HG03025 (cell line): Measurements from ENCODE around the gene RANBP10.
A peak's percentile ranks its signal among the peaks of the same experiment; 100 is the strongest.

Source experiments
- ATAC-seq: cut with Tn5 transposase; IDR thresholded peaks from one replicate; pipeline ENCODE4 v1.9.1; 2021; ENCODE audit warnings: mild to moderate bottlenecking, moderate library complexity; ENCODE audit not compliant: unreplicated experiment, low FRiP score

Gene RANBP10

GRCh38 chr16:67750466-67750865 lies 55.9 kb downstream of the RANBP10 start:
- no peak for ATAC-seq

DNA sequence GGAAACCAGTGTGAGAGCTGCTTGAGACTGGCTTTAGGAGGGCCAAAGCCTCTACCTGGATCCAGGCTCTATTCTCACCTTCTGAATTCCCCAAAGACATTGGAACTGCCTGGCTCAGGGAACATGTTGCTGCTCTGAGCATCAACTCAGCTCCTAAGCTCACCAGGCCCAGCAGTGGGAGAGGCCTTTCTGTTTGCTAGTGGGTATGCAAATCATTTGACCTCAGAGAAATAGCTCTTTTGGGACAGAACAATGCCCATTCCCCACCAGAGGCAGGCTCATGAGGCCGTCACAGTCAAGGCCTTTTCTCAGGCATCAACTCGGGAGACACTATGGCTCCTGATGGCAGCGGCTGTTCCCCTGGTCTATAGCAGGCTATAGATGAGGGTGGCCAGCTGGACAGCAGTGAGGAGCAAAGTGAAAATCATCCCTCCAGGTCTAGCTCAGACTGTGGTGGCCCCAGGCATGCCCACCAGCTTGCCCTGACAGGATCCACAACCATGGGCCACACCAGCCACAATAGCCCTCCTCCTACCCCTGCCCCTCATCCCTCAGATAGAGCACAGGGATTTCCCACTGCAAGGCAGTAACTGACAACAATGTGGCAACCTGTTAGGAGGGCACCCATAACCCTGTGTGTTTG lies 56.8 kb downstream of the RANBP10 start:
- no peak for ATAC-seq

DNA sequence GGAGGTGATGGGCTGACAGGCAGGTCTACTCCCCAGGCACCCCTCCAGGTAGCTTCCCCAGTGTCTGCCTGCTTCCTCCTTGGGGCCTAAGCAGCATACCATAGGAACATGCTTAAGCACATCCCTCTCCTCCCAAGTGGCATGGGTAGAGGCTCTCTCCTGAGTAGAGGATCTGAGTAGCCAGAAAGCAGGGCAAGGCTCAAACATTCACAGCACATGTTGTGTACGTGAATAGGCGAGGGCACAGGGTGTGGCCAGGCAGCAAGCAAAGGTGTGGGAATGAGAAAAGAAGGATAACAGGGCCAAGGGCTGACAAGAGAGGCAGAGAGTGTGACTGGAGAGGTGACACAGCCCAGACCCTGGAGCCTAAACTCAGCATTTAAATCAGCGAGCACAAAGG lies 57.5 kb downstream of the RANBP10 start:
- ATAC-seq: no peak

DNA sequence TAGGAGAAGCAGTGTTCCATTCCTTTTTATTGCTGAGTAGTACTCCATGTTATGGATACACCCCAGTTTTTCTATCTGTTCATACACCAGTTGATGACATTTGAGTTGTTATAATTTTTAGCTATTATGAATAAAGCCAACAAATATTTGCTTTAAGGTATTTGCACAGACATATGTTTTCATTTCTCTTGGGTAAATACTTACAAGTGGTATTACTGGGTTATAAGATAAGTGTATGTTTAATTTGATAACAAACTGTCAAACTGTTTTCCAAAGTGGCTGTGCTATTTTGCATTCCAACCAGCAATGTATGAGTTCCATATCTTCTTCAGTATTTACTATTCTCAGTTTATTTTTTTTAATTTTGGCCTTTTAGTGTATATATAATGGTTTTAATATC lies 59.5 kb downstream of the RANBP10 start:
- ATAC-seq: no peak

DNA sequence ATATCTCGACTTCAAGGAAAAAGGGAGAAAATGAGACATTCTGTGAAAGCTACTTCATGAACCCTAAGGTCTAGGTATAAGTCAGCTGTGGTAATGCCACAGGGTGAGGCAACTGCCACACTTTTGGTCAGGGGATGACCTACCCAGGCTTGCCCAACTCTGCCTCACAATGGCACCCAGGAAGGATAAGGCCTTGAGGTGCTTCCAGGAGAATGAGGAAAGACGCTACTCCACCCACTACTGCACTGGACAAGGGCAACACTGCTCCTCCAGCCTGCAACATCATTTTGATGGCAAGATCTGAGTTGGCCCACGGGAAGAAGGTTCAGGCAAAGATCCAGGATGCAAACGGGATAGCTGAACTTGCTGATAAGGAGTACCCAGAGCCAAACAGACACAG lies 65.2 kb downstream of the RANBP10 start:
- ATAC-seq: no peak

GRCh38 chr16:67740391-67740790 lies 66.0 kb downstream of the RANBP10 start:
- ATAC-seq: no peak

DNA sequence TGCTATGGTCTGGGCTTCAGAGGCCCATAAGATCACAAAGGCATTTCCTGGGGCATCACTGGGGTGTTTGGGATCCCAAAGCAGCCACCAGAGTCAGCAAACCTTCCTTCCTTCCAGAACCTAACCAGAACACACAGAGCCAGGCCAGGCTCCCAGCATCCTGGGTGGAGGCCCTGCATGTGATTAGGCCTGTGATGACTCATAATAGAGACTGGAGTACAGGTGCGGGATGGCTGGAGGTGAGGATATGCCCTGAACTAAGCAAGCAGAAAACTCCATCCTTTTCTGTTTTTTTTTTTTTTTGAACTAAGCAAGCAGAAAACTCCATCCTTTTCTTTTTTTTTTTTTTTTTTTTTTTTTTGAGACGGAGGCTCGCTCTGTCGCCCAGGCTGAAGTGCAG lies 69.5 kb downstream of the RANBP10 start:
- ATAC-seq: no peak

GRCh38 chr16:67734731-67735201 lies 71.6 kb downstream of the RANBP10 start:
- ATAC-seq: no peak

DNA sequence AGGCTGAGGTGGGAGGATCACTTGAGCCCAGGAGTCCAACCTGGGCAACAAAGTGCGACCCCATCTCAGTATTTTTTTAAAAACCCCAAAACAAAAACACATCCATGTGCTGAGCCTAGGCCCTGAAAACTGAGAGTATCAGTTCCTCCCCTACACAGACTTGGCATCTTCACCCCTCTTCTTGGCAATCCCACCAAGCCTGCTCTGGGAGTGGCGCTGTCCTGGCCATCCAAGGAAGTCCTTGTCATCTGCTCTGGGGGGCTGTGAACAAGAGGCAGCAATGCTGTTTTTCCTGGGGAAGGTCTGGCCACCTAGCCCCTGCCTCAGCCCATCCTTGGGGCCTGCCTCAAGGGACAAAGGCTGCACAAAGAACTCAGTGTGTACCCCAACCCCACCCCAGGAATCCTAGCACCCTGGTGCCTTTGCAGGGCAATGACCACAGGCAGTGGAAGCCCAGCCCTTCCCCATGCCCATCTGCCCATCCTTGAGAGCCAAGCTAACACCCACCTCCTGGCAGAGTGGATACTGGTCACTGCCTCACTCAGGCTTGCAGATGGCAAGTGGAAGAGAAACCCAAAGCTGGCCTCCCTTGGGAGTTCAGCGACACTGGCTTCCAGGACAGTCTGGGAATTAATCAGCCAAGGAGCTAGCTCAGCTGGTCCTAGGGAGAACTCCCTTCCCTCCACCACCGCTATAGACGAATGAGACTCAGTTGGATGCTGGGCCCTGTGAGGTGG lies 72.5 kb downstream of the RANBP10 start:
- no peak for ATAC-seq

- ATAC-seq: no peak
These were observed 74.6 kb downstream of the RANBP10 start for GRCh38 chr16:67731753-67732095.

DNA sequence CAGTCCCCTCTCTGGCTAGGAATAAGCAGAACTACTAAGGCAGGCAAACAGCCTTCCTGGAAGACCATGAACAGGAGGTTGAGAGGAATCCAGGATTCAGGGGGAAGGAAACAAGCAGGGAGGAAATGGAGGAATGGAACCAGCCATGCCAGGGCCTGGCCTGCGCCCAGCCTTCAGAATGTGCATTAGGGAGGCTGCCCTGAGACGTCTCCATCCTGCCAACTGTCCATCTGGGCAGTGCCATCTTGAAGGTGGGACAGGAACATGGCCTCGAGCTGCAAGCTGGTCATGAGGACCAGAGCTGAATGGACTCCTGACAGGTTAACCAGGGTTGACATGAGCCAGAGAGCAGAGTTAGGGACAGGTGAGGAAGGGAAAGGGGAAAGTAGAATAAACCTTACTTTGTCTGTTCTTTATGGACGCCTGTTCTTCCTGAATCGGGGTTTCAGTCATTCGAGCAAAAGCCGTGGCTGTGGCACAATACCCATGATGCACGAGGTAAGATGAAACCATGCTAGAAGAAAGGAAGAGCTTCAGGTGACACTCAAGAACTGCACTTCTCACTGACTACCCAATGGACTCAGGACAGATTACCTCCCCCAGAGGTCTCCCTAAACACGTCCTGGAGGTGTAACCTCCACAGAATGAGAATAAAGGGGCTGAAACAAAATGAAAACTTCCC lies 75.1 kb downstream of the RANBP10 start:
- ATAC-seq: no peak

DNA sequence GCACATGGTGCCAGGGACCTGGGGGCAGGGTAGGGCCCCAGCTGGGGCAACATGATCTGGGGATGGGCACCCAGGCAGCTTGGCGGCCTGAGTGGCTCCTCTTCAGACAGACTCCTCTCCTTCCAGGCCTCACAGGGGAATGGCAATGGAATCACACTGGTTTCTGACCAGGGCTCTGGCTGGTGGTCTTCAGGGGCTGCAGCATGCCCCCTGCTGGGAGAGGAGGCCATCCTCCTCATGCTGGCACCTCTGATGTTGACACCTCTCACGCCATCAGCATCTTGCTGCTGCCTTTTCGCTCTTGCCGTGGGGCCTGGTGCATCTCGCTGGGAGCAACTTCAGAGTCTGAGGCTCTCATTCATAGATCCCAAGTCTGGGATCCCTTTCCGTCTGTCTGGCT lies 76.0 kb downstream of the RANBP10 start:
- ATAC-seq: no peak

- no peak for ATAC-seq
These were observed 76.6 kb downstream of the RANBP10 start for GRCh38 chr16:67729636-67730248.

DNA sequence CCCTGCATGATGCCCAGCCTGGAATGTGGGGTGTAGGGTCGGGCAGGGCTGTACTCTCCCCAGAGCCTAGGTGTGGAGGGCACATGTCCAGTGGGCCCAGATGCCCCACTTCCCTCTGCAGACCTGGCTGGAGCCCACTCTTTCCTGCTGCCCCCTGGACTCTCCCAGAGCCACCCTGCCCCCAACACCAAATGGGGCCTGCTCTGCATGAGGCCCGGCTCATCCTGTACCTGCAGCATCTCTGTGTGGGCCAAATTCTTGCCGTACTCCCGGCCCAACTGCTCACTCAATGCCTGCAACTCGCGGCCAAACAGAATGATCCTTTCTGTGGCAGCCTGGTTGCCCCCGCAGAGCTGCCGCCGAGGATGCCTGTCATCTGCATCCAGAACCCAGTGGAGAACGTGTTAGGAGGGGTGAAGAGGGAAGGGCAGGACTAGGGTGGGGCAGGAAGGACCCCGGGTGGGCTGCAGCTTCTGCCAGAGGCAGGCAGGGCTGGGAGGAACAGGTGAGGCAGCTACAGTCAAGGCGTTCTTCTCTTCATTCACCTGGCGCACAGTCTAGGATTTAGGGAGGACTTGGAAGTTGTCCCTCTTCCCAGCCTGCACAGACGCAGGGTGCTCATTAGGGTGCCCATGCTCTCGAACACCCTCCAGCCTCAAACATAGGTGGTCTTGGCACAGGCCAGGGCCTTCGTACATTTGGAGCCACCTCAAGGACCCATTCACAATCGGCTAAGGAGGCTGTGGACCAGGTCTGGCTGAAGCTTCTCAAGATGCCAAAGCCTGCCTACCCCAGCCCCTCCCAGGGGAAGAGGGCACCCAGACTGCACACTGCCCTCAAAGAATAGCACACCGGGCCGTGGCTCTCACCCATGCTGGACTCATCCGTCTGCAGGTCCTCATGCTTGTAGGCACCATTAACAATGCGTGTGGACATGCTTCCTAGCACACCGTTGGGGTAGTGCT lies 78.6 kb downstream of the RANBP10 start:
- no peak for ATAC-seq

DNA sequence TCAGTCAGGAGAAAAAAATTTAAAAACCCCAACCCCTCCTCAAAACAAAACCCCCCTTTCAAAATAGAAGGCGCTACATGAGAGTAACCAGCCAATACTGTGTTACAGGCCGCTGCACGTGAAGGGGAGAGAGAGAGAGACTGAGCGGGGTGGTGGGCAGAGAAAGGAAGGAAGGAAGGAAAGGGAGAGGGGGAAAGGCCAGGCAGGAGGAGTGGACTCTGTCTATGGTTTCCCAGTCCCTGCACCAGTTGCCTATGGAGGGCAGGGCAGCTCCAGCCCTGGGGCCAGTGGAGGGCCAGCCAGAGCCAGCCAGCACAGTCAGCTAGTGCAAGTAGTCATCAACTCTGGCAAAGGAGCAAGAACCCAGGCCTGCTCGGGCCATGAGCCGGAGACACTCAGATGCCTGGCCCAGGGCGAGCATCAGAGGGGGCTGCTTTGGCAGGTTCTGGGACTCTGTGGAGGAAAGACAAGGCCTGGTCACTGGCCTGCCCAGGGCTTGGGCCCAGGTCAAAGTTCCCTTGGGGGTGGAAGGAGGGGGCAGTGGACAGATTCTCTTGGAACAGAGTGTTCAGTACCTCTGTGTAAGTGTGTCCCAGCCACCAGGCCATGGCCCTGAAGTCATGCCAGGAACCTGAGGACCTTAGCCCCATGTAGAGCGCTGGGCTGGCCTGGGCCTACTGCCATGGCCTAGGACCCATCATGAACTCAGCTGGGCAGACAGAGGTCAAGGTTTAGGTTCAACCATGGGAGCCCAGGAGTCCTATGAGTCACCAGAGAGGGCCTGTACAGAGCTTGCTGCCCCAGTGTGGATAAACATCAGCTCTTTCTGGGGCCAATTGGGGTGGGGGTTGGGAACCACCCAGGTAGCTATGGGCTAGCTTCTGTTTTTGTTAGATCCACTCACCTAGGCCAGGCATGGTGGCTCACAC lies 80.0 kb downstream of the RANBP10 start:
- no peak for ATAC-seq

- ATAC-seq: no peak
These were observed 82.5 kb downstream of the RANBP10 start for GRCh38 chr16:67723911-67724305.

DNA sequence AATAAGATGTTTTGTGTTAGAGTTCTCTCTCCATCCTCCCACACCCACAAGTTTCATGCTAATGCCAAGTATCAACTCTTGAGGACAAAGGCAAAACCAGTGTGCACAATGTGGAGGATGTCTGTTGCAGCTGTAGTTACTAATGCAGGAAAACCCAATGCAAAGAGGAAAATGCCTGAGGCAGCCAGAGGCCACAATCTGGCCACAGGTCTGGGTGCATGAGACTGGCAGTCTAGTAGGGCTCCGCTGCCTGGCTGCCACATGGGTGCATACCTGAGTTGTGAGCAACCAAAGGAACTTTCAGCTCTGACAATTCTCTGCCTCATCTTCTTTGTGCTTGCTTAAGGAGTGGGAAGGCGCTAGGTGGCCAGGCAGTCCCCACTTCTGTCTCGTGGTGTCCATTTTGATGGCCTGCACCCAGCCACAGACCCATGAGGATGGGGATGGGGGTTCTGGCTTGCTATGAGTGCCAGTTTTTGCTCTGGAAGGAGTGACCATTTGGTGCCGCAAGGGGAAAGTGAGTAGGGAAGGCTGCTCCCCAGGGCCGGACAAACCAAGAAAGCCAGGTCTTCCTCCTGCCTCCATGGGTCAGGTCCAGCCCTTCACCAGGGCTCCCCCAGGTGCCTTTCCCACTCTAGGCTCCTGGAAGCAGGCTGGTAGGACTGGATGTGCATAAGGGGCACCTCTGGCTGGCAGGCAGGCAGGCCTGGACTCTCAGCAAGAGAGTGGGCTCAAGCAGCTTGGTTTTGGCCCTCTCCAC lies 83.0 kb downstream of the RANBP10 start:
- no peak for ATAC-seq

DNA sequence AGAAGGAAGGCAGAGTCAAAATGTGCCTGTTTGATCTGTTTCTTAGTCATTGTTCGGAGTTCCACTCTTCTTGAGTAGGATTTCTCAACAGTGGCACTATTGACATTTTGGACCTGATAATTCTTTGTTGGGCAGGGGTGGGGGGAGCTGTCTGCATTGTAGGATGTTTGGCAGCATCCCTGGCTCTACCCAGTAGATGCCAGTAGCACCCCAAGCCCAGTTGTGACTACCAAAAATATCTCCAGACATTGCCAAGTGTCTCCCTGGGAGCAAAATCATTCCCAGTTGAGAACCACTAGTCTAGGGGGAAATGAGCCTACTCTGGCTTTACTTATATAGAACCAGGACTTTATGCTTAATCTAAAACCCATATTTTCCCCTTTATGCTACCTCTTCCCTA lies 86.1 kb downstream of the RANBP10 start:
- no peak for ATAC-seq

DNA sequence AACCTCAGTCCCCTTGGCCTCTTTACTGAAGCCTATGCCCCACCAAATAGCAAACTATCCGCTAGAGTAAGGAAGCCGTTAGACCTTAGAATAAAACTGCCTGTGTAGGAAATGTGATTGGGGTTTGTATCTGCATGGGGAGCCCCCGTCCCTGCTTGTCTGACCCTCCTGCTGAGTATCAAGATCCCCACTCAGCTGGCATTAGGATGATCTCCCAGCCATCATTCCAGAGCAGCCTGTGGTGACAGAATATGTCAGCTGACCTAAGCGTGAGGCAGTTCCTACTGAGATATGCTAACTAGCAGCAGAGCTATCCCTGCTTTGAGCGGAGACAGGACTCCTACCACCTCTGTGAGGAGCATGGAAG lies 86.6 kb downstream of the RANBP10 start:
- ATAC-seq: peak; percentile 2
